CD4-positive, CD25-positive, alpha-beta regulatory T cell (primary cell): ENCODE results near the gene LAMA1. TPM values are rescaled to one million over a fixed set of nuclear protein-coding genes. Genes with fewer than 3 reads are reported as not detected.

ENCODE experiments used
- ATAC-seq, 2 donors: fragments of 150-1000 bp; cut with Tn5 transposase; one replicate each; pipeline ENCODE4 v1.10.0; 2021; ENCODE audit warnings: low read depth in 2 of 2, moderate number of reproducible peaks in 2 of 2, moderate library complexity in 1 of 2
- DNase-seq, 3 donors: peaks; one replicate each; pipeline versions ENCODE4 v3.0.0 to v3.0.0-alpha.2; 2012 to 2022; ENCODE audit warnings: mixed read lengths in 1 of 3
- H3K27ac ChIP-seq: one replicate; pipeline ENCODE4 v1.7.0; 2013; ENCODE audit warnings: mild to moderate bottlenecking, low read length; ENCODE audit not compliant: insufficient read depth, poor library complexity, severe bottlenecking
- H3K27me3 ChIP-seq: one replicate; pipeline ENCODE4 v1.7.0; 2013; ENCODE audit warnings: low read length; ENCODE audit not compliant: control insufficient read depth, insufficient read depth
- H3K36me3 ChIP-seq: one replicate; pipeline ENCODE4 v1.7.0; 2013; ENCODE audit warnings: mild to moderate bottlenecking, low read length, moderate library complexity; ENCODE audit not compliant: control insufficient read depth, insufficient read depth
- H3K4me1 ChIP-seq: 2 replicates; pipeline ENCODE4 v1.7.0; 2013; ENCODE audit warnings: mild to moderate bottlenecking, low read length; ENCODE audit not compliant: insufficient read depth, control insufficient read depth, poor library complexity, severe bottlenecking
- H3K4me3 ChIP-seq: one replicate; pipeline ENCODE4 v1.7.0; 2013; ENCODE audit warnings: low read depth, mild to moderate bottlenecking, low read length, moderate library complexity
- H3K9me3 ChIP-seq, 2 experiments: 1 replicate in 1 of 2; 2 replicates in 1 of 2; pipeline ENCODE4 v1.7.0; 2013; ENCODE audit warnings: low read length in 2 of 2, mild to moderate bottlenecking in 1 of 2, moderate library complexity in 1 of 2; ENCODE audit not compliant: control insufficient read depth in 2 of 2
- H3K27ac Mint-ChIP-seq, 3 donors: one replicate each; pipeline ENCODE4 v1.8.0; 2020 to 2022; ENCODE audit warnings: mild to moderate bottlenecking in 3 of 3, mixed read lengths in 3 of 3, moderate library complexity in 2 of 3
- H3K27me3 Mint-ChIP-seq: one replicate; pipeline ENCODE4 v1.8.0; 2022; ENCODE audit warnings: mild to moderate bottlenecking, mixed read lengths
- H3K36me3 Mint-ChIP-seq: one replicate; pipeline ENCODE4 v1.8.0; 2020; ENCODE audit warnings: mixed read lengths
- H3K4me1 Mint-ChIP-seq, 4 donors: one replicate each; pipeline ENCODE4 v1.8.0; 2020 to 2022; ENCODE audit warnings: mixed read lengths in 4 of 4, mild to moderate bottlenecking in 1 of 4
- H3K4me3 Mint-ChIP-seq, 4 donors: one replicate each; pipeline ENCODE4 v1.8.0; 2020 to 2022; ENCODE audit warnings: mild to moderate bottlenecking in 4 of 4, mixed read lengths in 4 of 4, moderate library complexity in 3 of 4
- H3K9me3 Mint-ChIP-seq, 7 donors: one replicate each; pipeline ENCODE4 v1.8.0; 2020 to 2022; ENCODE audit warnings: mixed read lengths in 7 of 7, mild to moderate bottlenecking in 3 of 7, moderate library complexity in 2 of 7
- polyA plus RNA-seq, 4 donors: library from polyadenylated mRNA; unstranded; fragments of 300-500 nt; fragmentation: Illumina TruSeq; gene quantifications; one replicate each; pipeline ENCODE4 v1.2.3, GENCODE V29; 2021
- total RNA-seq: library from RNA; stranded (reverse); gene quantifications from one replicate; pipeline ENCODE4 v1.2.3, GENCODE V29; 2022

The LAMA1 gene
- total and polyA plus RNA-seq, 5 donors from 2014 or later, result not detected

DNA sequence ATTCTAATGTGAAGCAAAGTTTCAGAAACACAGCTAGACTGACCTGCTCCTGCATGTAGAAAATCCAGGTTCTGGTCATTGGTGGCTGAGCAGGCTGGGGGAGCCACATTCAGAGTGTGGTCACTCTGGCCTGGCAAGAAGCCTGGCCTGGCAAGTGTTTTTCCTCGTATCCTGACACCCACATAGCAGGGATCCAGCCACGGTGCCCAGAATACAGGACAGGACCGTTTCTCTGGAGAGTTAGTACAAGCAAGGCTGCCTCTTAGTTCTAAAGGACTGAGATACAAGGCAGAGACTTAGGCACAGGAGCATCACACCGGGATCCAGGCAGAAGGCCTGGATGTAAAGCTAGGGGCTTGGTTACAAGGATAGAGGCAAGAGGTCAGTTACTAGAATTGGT lies 4.8 kb upstream of the LAMA1 start:
- Mint-ChIP-seq H3K9me3 (peaks cover 0 to 9% (median 6%) of the 10 kb centered on the region in 7 donors), H3K4me1 (no peaks in the 10 kb centered on the region), H3K4me3 (no peak overlapping the region), H3K27me3 (peaks cover 6% of the 10 kb centered on the region), H3K27ac (no peak overlapping the region), H3K36me3 (no peaks in the 10 kb centered on the region)
- no peaks in the 10 kb centered on the region for H3K4me1 ChIP-seq
- H3K27ac ChIP-seq, result no peak overlapping the region
- DNase-seq, result no peak
- H3K4me3 ChIP-seq, result no peak overlapping the region
- H3K9me3 ChIP-seq, result no peaks in the 10 kb centered on the region
- no peaks in the 10 kb centered on the region for H3K36me3 ChIP-seq
- ATAC-seq, result no peak
- no peaks in the 10 kb centered on the region for H3K27me3 ChIP-seq

DNA sequence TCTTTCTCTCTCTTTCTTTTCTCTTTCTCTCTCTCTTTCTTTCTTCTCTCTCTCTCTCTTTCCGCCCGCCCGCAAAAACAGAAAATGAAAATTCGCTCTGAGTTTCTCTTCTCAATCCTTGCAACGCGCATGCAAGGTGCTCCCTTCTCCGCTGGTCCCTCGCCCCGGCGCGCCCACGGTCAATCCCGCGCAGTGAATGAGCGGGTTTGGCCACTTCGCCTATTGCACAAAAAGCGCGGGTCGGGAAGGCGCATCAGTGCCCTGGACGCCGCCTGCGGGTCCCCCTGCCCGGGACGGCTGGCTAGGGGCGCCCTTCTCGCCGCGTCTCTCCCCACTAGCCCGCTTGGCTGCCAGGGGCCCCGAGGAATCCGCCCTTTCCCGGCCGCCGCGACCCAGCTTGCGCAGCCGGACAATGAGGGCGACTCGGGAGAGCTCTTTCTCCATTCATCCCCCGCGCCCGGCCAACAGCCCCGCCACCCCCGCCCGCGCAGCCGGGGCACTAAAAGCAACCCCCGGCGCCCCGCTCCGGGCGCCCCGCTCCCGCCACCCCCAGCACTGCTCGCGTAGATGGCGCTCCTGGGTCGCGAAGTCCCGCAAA lies 706 bp downstream of the LAMA1 start:
- ATAC-seq, result no peak
- H3K4me1 ChIP-seq, result no peaks in the 10 kb centered on the region
- H3K27me3 ChIP-seq, result peaks cover 5% of the 10 kb centered on the region
- peaks cover 0 to 5% (median 0%) of the 10 kb centered on the region in 7 donors for H3K9me3 Mint-ChIP-seq
- no peaks in the 10 kb centered on the region for H3K9me3 ChIP-seq
- H3K27me3 Mint-ChIP-seq, result peaks cover 32% of the 10 kb centered on the region
- H3K27ac Mint-ChIP-seq, result no peak overlapping the region
- no peaks in the 10 kb centered on the region for H3K36me3 ChIP-seq
- no peak overlapping the region for H3K4me3 Mint-ChIP-seq
- no peak overlapping the region for H3K27ac ChIP-seq
- H3K4me1 Mint-ChIP-seq, result peaks cover 0 to 7% (median 4%) of the 10 kb centered on the region in 4 donors
- H3K4me3 ChIP-seq, result no peak overlapping the region
- DNase-seq, result no peak
- H3K36me3 Mint-ChIP-seq, result no peaks in the 10 kb centered on the region

DNA sequence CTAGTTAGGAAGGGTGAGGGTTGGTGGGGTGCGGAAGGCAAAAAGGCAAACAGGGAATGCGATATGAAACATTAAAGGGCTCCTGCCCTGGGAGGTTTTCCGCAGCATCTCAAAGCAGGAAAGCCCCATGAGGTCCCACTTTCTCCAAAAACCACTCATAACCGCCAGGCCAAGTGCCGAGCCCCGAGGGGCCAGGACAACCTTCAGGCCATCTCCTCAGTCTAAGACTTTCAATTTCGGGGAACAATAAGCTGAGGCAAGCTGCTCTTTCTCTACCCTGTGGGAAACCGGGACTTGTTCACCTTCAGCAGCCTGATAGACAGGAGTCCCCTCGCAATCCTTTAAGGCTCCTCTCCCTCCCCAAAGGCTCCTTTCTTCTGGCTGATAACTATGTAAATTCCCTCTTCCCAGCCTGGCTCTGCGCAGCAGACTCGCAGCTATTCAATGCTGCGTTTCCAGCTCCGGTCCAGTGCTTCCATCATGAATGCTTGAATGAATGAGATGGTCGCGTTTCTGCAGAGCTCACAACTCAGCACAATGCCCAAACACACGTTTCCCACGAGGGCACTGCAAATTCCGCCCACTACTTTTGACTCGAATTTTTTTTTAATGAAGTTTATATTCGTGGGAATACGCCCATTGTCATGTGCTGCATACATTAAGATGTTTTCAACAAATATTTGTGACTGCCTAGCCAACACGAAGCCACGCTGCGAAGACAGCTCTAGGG lies 1.4 kb downstream of the LAMA1 start:
- H3K27ac Mint-ChIP-seq, result peak overlapping the region in 1 of 3 donors; percentile 89
- peaks cover 0 to 5% (median 0%) of the 10 kb centered on the region in 7 donors for H3K9me3 Mint-ChIP-seq
- H3K4me1 Mint-ChIP-seq, result peaks cover 0 to 7% (median 4%) of the 10 kb centered on the region in 4 donors
- DNase-seq (no peak), ATAC-seq (no peak)
- H3K27me3 ChIP-seq, result peaks cover 5% of the 10 kb centered on the region
- no peaks in the 10 kb centered on the region for H3K9me3 ChIP-seq
- H3K36me3 ChIP-seq, result no peaks in the 10 kb centered on the region
- H3K27me3 Mint-ChIP-seq, result peaks cover 32% of the 10 kb centered on the region
- H3K4me1 ChIP-seq, result no peaks in the 10 kb centered on the region
- no peaks in the 10 kb centered on the region for H3K36me3 Mint-ChIP-seq
- no peak overlapping the region for H3K27ac ChIP-seq
- H3K4me3 ChIP-seq, result no peak overlapping the region
- no peak overlapping the region for H3K4me3 Mint-ChIP-seq

DNA sequence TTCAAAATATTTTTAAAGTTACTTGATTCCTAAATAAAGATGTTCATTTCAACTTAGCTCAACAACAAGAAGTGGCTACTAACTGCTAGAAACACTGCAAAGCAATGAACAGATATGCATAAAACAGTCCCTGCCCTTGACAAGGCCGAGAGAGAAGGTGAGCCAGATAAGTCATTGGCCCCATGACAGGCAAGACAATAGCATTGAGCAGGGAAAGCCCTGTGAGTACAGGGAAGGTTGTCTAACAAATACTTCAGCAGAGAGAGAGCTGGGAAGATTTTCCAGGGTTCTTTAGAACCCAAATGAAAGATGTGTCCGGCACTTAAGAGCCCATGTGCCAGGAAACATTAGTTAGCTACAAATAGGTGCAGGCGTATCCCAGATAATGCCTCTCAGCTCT lies 4.7 kb downstream of the LAMA1 start:
- Mint-ChIP-seq H3K36me3 (no peaks in the 10 kb centered on the region), H3K4me1 (peaks cover 0 to 7% (median 4%) of the 10 kb centered on the region in 4 donors), H3K27me3 (peaks cover 26% of the 10 kb centered on the region), H3K4me3 (no peak overlapping the region), H3K9me3 (peaks cover 0 to 5% (median 1%) of the 10 kb centered on the region in 7 donors), H3K27ac (no peak overlapping the region)
- no peaks in the 10 kb centered on the region for H3K4me1 ChIP-seq
- no peaks in the 10 kb centered on the region for H3K9me3 ChIP-seq
- ATAC-seq (no peak), DNase-seq (no peak)
- peaks cover 5% of the 10 kb centered on the region for H3K27me3 ChIP-seq
- no peaks in the 10 kb centered on the region for H3K36me3 ChIP-seq
- H3K4me3 ChIP-seq, result no peak overlapping the region
- H3K27ac ChIP-seq, result no peak overlapping the region

DNA sequence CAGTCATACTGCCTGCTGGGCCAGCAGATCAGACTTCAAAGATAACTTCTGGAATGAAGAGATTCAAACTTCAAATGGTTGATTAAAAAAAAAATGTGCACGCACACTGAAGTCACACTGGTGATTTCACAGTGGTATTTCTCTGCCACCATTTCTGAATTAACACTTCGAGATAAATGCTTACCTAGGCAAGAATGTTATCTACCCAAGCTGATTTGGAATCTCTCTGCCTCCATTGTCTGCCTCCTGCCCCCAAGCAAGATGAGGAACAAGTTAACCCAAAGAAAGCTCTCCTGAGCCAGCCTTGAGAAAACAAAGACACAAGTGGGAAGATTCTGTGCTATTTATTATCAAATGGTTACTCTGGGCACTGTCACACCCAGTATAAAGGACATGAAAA lies 6.5 kb downstream of the LAMA1 start:
- H3K9me3 Mint-ChIP-seq, result peaks cover 0 to 5% (median 1%) of the 10 kb centered on the region in 7 donors
- H3K4me1 Mint-ChIP-seq, result peaks cover 0 to under 1% (median under 1%) of the 10 kb centered on the region in 4 donors
- no peak for ATAC-seq
- Histone ChIP-seq H3K4me3 (no peak overlapping the region), H3K27me3 (peaks cover 2% of the 10 kb centered on the region), H3K36me3 (no peaks in the 10 kb centered on the region), H3K27ac (no peak overlapping the region), H3K9me3 (no peaks in the 10 kb centered on the region), H3K4me1 (no peaks in the 10 kb centered on the region)
- H3K4me3 Mint-ChIP-seq, result no peak overlapping the region
- no peak overlapping the region for H3K27ac Mint-ChIP-seq
- DNase-seq, result no peak
- H3K36me3 Mint-ChIP-seq, result no peaks in the 10 kb centered on the region
- H3K27me3 Mint-ChIP-seq, result peaks cover 19% of the 10 kb centered on the region

DNA sequence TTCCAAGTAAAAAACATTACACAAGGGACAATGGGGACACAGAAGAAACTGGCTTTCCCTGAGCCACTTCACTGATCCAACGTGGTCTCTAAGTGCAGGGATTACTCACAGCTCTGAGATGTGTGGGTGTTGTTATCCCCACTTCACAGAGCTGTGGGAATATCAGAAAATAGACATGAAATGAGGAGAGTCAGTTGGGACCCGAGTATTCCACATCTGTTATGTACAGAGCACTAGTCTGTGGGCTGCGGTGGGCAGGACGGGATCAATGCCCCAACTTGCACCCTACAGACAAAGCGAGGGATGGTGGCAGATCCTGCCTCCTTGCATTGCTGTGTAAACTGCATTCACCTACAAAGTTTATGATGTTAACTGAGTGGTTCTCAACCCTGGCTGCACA lies 11.7 kb downstream of the LAMA1 start:
- no peak overlapping the region for H3K27ac ChIP-seq
- H3K9me3 Mint-ChIP-seq, result peaks cover 0 to 11% (median 5%) of the 10 kb centered on the region in 7 donors
- no peaks in the 10 kb centered on the region for H3K4me1 ChIP-seq
- ATAC-seq (no peak), DNase-seq (no peak)
- no peaks in the 10 kb centered on the region for H3K4me1 Mint-ChIP-seq
- H3K27me3 ChIP-seq, result no peaks in the 10 kb centered on the region
- no peaks in the 10 kb centered on the region for H3K27me3 Mint-ChIP-seq
- H3K36me3 ChIP-seq, result no peaks in the 10 kb centered on the region
- no peak overlapping the region for H3K27ac Mint-ChIP-seq
- H3K9me3 ChIP-seq, result no peaks in the 10 kb centered on the region
- no peak overlapping the region for H3K4me3 Mint-ChIP-seq
- no peaks in the 10 kb centered on the region for H3K36me3 Mint-ChIP-seq
- no peak overlapping the region for H3K4me3 ChIP-seq

DNA sequence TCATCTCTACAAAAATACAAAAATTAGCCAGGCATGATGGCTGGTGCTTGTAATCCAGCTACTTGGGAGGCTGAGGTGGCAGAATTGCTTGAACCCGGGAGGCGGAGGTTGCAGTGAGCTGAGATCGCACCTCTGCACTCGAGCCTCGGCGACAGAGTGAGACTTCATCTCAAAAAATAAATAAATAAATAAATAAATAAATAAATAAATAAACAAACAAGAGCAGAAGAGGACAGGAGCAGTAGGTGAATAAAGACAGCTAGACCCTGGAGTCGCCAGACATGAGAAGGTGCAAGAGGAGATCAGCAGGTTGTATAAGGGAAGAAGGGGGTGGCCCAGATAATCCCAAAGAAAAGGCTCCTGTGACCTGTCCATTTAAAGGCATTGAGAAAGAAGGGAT lies 12.3 kb downstream of the LAMA1 start:
- Histone ChIP-seq H3K27ac (no peak overlapping the region), H3K9me3 (no peaks in the 10 kb centered on the region), H3K36me3 (no peaks in the 10 kb centered on the region), H3K4me1 (no peaks in the 10 kb centered on the region), H3K27me3 (no peaks in the 10 kb centered on the region), H3K4me3 (no peak overlapping the region)
- no peak overlapping the region for H3K4me3 Mint-ChIP-seq
- ATAC-seq, result no peak
- H3K36me3 Mint-ChIP-seq, result no peaks in the 10 kb centered on the region
- no peaks in the 10 kb centered on the region for H3K27me3 Mint-ChIP-seq
- no peak for DNase-seq
- H3K9me3 Mint-ChIP-seq, result peaks cover 0 to 11% (median 5%) of the 10 kb centered on the region in 7 donors
- H3K27ac Mint-ChIP-seq, result no peak overlapping the region
- H3K4me1 Mint-ChIP-seq, result no peaks in the 10 kb centered on the region

DNA sequence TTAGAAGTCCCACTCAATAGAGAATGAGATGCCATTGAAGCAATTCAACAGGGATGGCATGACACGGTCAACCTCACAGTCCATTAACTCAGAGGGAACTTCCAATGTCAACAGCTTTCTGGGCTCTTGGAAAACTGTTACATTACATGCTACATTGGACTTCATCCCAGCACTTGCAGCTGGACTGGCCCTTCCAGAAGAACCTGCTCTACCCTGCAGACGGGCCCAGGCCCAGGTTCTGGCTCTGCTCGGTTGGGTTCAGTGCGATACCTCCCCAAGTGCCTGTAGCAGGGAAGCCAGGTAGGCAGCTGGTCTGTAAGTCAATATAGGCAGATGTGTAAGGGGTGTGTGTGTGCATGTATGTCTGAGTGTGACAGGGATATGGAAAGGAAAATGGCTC lies 12.9 kb downstream of the LAMA1 start:
- Histone ChIP-seq H3K4me1 (no peaks in the 10 kb centered on the region), H3K27ac (no peak overlapping the region), H3K36me3 (no peaks in the 10 kb centered on the region), H3K4me3 (no peak overlapping the region), H3K9me3 (no peaks in the 10 kb centered on the region), H3K27me3 (no peaks in the 10 kb centered on the region)
- no peak overlapping the region for H3K27ac Mint-ChIP-seq
- peaks cover 0 to 11% (median 5%) of the 10 kb centered on the region in 7 donors for H3K9me3 Mint-ChIP-seq
- H3K4me3 Mint-ChIP-seq, result no peak overlapping the region
- no peaks in the 10 kb centered on the region for H3K4me1 Mint-ChIP-seq
- ATAC-seq (no peak), DNase-seq (no peak)
- no peaks in the 10 kb centered on the region for H3K27me3 Mint-ChIP-seq
- no peaks in the 10 kb centered on the region for H3K36me3 Mint-ChIP-seq
